ENCODE measurements around the gene ACTN1. TPM values are rescaled to one million over a fixed set of nuclear protein-coding genes. Genes with fewer than 3 reads are reported as not detected.

ACTN1 gene
- total and polyA plus RNA-seq, 7 experiments from 2014 or later: 41.3 to 390 (median 227) TPM

GRCh38 chr14:68966872-68967301 is 12.2 kb downstream of the ACTN1 start:
- ChIA-PET POLR2A (interaction anchor here (0.7 to 7.1 kb wide), 8 partner anchors 9 to 40 kb away, joined by 3 to 82 read pairs (median 14); partner anchors contain the start of gene ACTN1), CTCF (interaction anchor here (0.6 to 1.7 kb wide), 5 partner anchors 8 to 544 kb away, joined by 3 to 5 read pairs (median 4); no protein-coding TSS in a partner anchor)
- Mint-ChIP-seq H3K36me3 (peaks cover 0 to 27% (median 6%) of the 10 kb centered on the region in 5 donors), H3K27ac (peak overlapping the region in 8 of 9 donors; percentile 97 to 100 (median 100)), H3K4me1 (peaks cover 57 to 100% (median 96%) of the 10 kb centered on the region in 7 donors), H3K27me3 (no peaks in the 10 kb centered on the region), H3K4me3 (peak overlapping the region in 8 of 10 donors; percentile 77 to 96 (median 92)), H3K9me3 (peaks cover 0 to 2% (median 0%) of the 10 kb centered on the region in 11 donors)
- Histone ChIP-seq H3K9me3 (ENCODE audit: control insufficient read depth in 2 of 3, low read length in 3 of 3) (no peaks in the 10 kb centered on the region), H3K27ac (ENCODE audit: low read depth, low read length) (peak overlapping the region; percentile 89), H3K4me1 (ENCODE audit: control insufficient read depth in 2 of 2, insufficient read depth in 2 of 2, low read length in 2 of 2) (peaks cover 27 to 98% of the 10 kb centered on the region in 2 donors), H3K27me3 (ENCODE audit: control insufficient read depth in 2 of 2, insufficient read depth in 2 of 2, low read length in 2 of 2) (no peaks in the 10 kb centered on the region), H3K36me3 (ENCODE audit: control insufficient read depth in 2 of 3, insufficient read depth in 3 of 3, low read length in 3 of 3) (peaks cover 0 to 3% (median 0%) of the 10 kb centered on the region in 3 experiments), H3K4me3 (ENCODE audit: low read length) (no peak overlapping the region)
- DNase-seq (no peak), ATAC-seq (no peak)
- intact Hi-C loops (cut with micrococcal nuclease): loop anchor here in 1 of 2 donors (10.0 kb wide), 1 partner anchor 798 kb away; the partner anchor contains the start of gene SRSF5

GRCh38 chr14:68965261-68965761 is 13.8 kb downstream of the ACTN1 start:
- ATAC-seq: no peak
- Histone ChIP-seq H3K27ac (ENCODE audit: low read depth, low read length) (peak overlapping the region; percentile 89), H3K4me3 (ENCODE audit: low read length) (no peak overlapping the region), H3K27me3 (ENCODE audit: control insufficient read depth in 2 of 2, insufficient read depth in 2 of 2, low read length in 2 of 2) (no peaks in the 10 kb centered on the region), H3K9me3 (ENCODE audit: control insufficient read depth in 2 of 3, low read length in 3 of 3) (no peaks in the 10 kb centered on the region), H3K36me3 (ENCODE audit: control insufficient read depth in 2 of 3, insufficient read depth in 3 of 3, low read length in 3 of 3) (peaks cover 0 to 3% (median 0%) of the 10 kb centered on the region in 3 experiments), H3K4me1 (ENCODE audit: control insufficient read depth in 2 of 2, insufficient read depth in 2 of 2, low read length in 2 of 2) (peaks cover 27 to 94% of the 10 kb centered on the region in 2 donors)
- Mint-ChIP-seq H3K4me3 (peak overlapping the region in 9 of 10 donors; percentile 55 to 96 (median 80)), H3K36me3 (peaks cover 2 to 27% (median 6%) of the 10 kb centered on the region in 5 donors), H3K27me3 (no peaks in the 10 kb centered on the region), H3K27ac (peak overlapping the region in 8 of 9 donors; percentile 65 to 100 (median 100)), H3K9me3 (peaks cover 0 to 2% (median 0%) of the 10 kb centered on the region in 11 donors), H3K4me1 (peaks cover 42 to 100% (median 95%) of the 10 kb centered on the region in 7 donors)
- intact Hi-C loops (cut with micrococcal nuclease): loop anchor here in 1 of 2 donors (1.0 to 10.0 kb wide), 3 partner anchors 9 to 799 kb away; partner anchors contain the start of genes ACTN1 and SRSF5
- POLR2A ChIA-PET: interaction anchor here (7.1 kb wide), 1 partner anchor 8 kb away, joined by 82 read pairs; no protein-coding TSS in a partner anchor
- CTCF ChIA-PET: interaction anchor here (1.5 kb wide), 1 partner anchor 36 kb away, joined by 3 read pairs; no protein-coding TSS in a partner anchor
- no peak for DNase-seq

- H3K27me3 Mint-ChIP-seq: no peaks in the 10 kb centered on the region
- DNase-seq (no peak), ATAC-seq (no peak)
- POLR2A ChIA-PET: interaction anchor here (1.3 to 7.1 kb wide), 3 partner anchors 7 to 13 kb away, joined by 4 to 82 read pairs (median 8); no protein-coding TSS in a partner anchor
- intact Hi-C loops (cut with micrococcal nuclease): loop anchor here in 1 of 2 donors (1.0 to 10.0 kb wide), 3 partner anchors 8 to 800 kb away; partner anchors contain the start of genes ACTN1 and SRSF5
- H3K36me3 Mint-ChIP-seq: peaks cover 2 to 32% (median 6%) of the 10 kb centered on the region in 5 donors
- H3K4me1 ChIP-seq (ENCODE audit: control insufficient read depth in 2 of 2, insufficient read depth in 2 of 2, low read length in 2 of 2): peaks cover 21 to 92% of the 10 kb centered on the region in 2 donors
- H3K36me3 ChIP-seq (ENCODE audit: control insufficient read depth in 2 of 3, insufficient read depth in 3 of 3, low read length in 3 of 3): peaks cover 0 to 3% (median 0%) of the 10 kb centered on the region in 3 experiments
- H3K27ac Mint-ChIP-seq: peak overlapping the region in 8 of 9 donors; percentile 65 to 100 (median 100)
- H3K9me3 Mint-ChIP-seq: no peaks in the 10 kb centered on the region
- peak overlapping the region; percentile 89 for H3K27ac ChIP-seq (ENCODE audit: low read depth, low read length)
- no peak overlapping the region for H3K4me3 ChIP-seq (ENCODE audit: low read length)
- H3K27me3 ChIP-seq (ENCODE audit: control insufficient read depth in 2 of 2, insufficient read depth in 2 of 2, low read length in 2 of 2): no peaks in the 10 kb centered on the region
- no peaks in the 10 kb centered on the region for H3K9me3 ChIP-seq (ENCODE audit: control insufficient read depth in 2 of 3, low read length in 3 of 3)
- H3K4me3 Mint-ChIP-seq: peak overlapping the region in 8 of 10 donors; percentile 47 to 96 (median 79)
- H3K4me1 Mint-ChIP-seq: peaks cover 38 to 100% (median 95%) of the 10 kb centered on the region in 7 donors
- CTCF ChIA-PET: interaction anchor here (1.0 kb wide), 1 partner anchor 53 kb away, joined by 3 read pairs; no protein-coding TSS in a partner anchor
Measured at GRCh38 chr14:68964300-68965093, 14.6 kb downstream of the ACTN1 start.

- POLR2A ChIA-PET: interaction anchor here (1.1 kb wide), 1 partner anchor 10 kb away, joined by 3 read pairs; no protein-coding TSS in a partner anchor
- H3K9me3 Mint-ChIP-seq: no peaks in the 10 kb centered on the region
Measured at GRCh38 chr14:68962681-68963080, 16.4 kb downstream of the ACTN1 start.

GRCh38 chr14:68961781-68962584 is 17.1 kb downstream of the ACTN1 start:
- POLR2A ChIA-PET: interaction anchor here (0.7 to 7.6 kb wide), 4 partner anchors 5 to 17 kb away, joined by 3 to 82 read pairs (median 12); no protein-coding TSS in a partner anchor
- H3K4me1 Mint-ChIP-seq: peaks cover 23 to 100% (median 93%) of the 10 kb centered on the region in 7 donors
- H3K4me1 ChIP-seq (ENCODE audit: control insufficient read depth in 2 of 2, insufficient read depth in 2 of 2, low read length in 2 of 2): peaks cover 0 to 94% of the 10 kb centered on the region in 2 donors

More at GRCh38 chr14:68962681-68963080, 16.4 kb downstream of the ACTN1 start:
- Histone ChIP-seq H3K27ac (ENCODE audit: low read depth, low read length) (no peak overlapping the region), H3K4me1 (ENCODE audit: control insufficient read depth in 2 of 2, insufficient read depth in 2 of 2, low read length in 2 of 2) (peaks cover 3 to 94% of the 10 kb centered on the region in 2 donors), H3K9me3 (ENCODE audit: control insufficient read depth in 2 of 3, low read length in 3 of 3) (no peaks in the 10 kb centered on the region), H3K4me3 (ENCODE audit: low read length) (no peak overlapping the region), H3K36me3 (ENCODE audit: control insufficient read depth in 2 of 3, insufficient read depth in 3 of 3, low read length in 3 of 3) (peaks cover 0 to 3% (median 0%) of the 10 kb centered on the region in 3 experiments), H3K27me3 (ENCODE audit: control insufficient read depth in 2 of 2, insufficient read depth in 2 of 2, low read length in 2 of 2) (no peaks in the 10 kb centered on the region)
- Mint-ChIP-seq H3K27ac (peak overlapping the region in 8 of 9 donors; percentile 84 to 100 (median 92)), H3K27me3 (no peaks in the 10 kb centered on the region), H3K4me1 (peaks cover 28 to 100% (median 93%) of the 10 kb centered on the region in 7 donors), H3K36me3 (peaks cover 2 to 32% (median 6%) of the 10 kb centered on the region in 5 donors), H3K4me3 (peak overlapping the region in 9 of 10 donors; percentile 29 to 96 (median 49))
- CTCF ChIA-PET: no interaction called here
- ATAC-seq (no peak), DNase-seq (no peak)
- intact Hi-C loops (cut with micrococcal nuclease): loop anchor here in 1 of 2 donors (10.0 kb wide), 1 partner anchor 802 kb away; the partner anchor contains the start of gene SRSF5

More at GRCh38 chr14:68961781-68962584, 17.1 kb downstream of the ACTN1 start:
- Histone ChIP-seq H3K27ac (ENCODE audit: low read depth, low read length) (no peak overlapping the region), H3K36me3 (ENCODE audit: control insufficient read depth in 2 of 3, insufficient read depth in 3 of 3, low read length in 3 of 3) (peaks cover 0 to 3% (median 0%) of the 10 kb centered on the region in 3 experiments), H3K27me3 (ENCODE audit: control insufficient read depth in 2 of 2, insufficient read depth in 2 of 2, low read length in 2 of 2) (no peaks in the 10 kb centered on the region), H3K4me3 (ENCODE audit: low read length) (no peak overlapping the region), H3K9me3 (ENCODE audit: control insufficient read depth in 2 of 3, low read length in 3 of 3) (no peaks in the 10 kb centered on the region)
- DNase-seq (no peak), ATAC-seq (no peak)
- Mint-ChIP-seq H3K4me3 (peak overlapping the region in 8 of 10 donors; percentile 29 to 96 (median 48)), H3K27ac (peak overlapping the region in 8 of 9 donors; percentile 84 to 100 (median 92)), H3K27me3 (no peaks in the 10 kb centered on the region), H3K9me3 (no peaks in the 10 kb centered on the region), H3K36me3 (peaks cover 4 to 37% (median 6%) of the 10 kb centered on the region in 5 donors)
- intact Hi-C loops (cut with micrococcal nuclease): loop anchor here in 1 of 2 donors (10.0 kb wide), 1 partner anchor 803 kb away; the partner anchor contains the start of gene SRSF5
- CTCF ChIA-PET: interaction anchor here (1.3 kb wide), 1 partner anchor 51 kb away, joined by 3 read pairs; no protein-coding TSS in a partner anchor
